Stimulated activated CD8-positive, alpha-beta memory T cell treated with anti-CD3 and anti-CD28 coated beads, Interleukin-12 subunit alpha, Interleukin-12 subunit beta, amount 100 ng/mL, for 24 hours (primary cell): ENCODE measurements around the gene WNT7A.

Source experiments
- DNase-seq: peaks from one replicate; pipeline ENCODE4 v3.0.0-alpha.2; 2020; ENCODE audit errors: extremely low read depth

The WNT7A gene

GRCh38 chr3:13884851-13885703 lies 5.2 kb upstream of the WNT7A start:
- no peak for DNase-seq

DNA sequence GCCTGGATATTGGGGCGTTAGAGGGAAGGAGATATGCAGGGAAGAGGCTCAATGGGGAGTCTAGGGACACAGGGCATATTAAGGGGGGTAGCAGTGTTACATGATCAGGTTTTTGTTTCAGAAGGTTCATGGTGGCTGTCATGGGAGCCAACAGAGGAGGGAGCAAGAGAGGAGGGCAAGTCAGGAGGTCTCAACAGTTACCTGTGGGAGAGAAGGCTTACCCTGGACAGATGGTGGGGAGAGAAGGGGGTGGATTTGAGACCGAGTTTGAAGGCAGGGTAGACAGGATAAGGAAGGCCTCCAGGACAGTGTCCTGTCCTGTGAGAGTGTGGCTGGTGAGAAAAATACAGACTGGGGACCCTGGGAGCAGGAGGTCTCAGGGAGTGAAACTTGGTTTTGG lies 3.8 kb upstream of the WNT7A start:
- no peak for DNase-seq

DNA sequence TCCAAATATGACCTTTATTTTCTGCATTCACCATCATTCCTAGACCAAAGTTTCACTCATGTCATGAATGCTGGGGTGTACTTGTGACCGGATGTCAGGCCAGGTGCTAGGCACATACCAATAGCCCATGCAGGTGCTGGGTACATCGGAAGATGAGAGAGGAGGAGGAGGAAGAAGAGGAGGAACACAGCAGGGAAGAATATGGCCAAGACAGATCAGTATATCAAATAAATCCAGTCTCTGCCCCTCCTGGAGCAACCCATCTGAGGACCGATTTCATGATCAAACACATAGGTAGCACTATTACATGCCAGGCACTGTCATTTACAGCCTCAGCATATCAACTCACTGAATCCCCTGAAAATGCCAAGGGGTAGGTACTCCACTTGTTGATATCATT lies 3.0 kb upstream of the WNT7A start:
- no peak for DNase-seq

- no peak for DNase-seq
Measured at GRCh38 chr3:13881536-13882410, 1.9 kb upstream of the WNT7A start.

GRCh38 chr3:13880811-13881156 lies 913 bp upstream of the WNT7A start:
- no peak for DNase-seq

DNA sequence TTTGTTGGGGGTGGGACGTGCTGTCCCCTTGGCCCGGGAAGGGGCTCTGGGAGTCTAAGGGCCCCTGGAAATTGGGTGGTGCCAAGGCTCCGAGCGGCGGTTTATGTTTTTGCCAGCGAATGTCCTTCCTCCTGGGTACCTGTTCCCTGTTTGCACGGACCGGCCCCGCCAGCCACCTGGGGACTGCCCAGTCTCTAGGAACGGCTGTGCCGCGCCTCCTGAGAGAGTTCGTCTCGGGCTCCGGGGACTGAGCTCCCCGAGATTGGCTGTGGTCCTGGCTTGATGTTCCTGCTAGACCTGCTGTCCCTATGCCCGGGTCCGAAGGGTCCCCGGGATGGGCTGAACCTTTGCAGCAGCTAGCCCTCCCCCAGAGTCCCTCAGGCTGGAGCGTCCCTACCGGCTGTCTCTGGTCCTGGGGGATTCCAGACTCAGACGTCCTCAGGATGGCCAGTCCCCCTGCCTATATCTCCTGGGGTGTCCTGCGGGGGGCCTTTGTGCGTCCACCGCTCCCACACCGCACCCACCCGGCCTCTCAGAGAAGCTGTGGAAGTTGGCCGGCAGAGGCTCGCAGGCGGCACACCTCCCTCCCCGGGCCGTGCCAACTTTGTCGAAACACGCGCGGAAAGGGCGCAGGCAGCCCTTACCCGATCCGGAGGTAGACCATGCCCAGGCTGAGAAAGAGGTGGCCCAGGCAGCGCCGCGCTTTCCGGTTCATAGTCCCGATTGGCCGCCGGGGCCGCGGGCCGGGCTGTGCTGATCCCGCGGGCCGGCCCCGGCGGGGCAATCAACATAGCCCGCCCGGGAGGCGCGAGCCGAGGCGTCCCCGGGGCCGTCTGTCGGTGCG lies 547 bp downstream of the WNT7A start:
- no peak for DNase-seq

- no peak for DNase-seq
Measured at GRCh38 chr3:13878281-13879101, 1.4 kb downstream of the WNT7A start.

- no peak for DNase-seq
Measured at GRCh38 chr3:13877911-13878280, 2.0 kb downstream of the WNT7A start.

DNA sequence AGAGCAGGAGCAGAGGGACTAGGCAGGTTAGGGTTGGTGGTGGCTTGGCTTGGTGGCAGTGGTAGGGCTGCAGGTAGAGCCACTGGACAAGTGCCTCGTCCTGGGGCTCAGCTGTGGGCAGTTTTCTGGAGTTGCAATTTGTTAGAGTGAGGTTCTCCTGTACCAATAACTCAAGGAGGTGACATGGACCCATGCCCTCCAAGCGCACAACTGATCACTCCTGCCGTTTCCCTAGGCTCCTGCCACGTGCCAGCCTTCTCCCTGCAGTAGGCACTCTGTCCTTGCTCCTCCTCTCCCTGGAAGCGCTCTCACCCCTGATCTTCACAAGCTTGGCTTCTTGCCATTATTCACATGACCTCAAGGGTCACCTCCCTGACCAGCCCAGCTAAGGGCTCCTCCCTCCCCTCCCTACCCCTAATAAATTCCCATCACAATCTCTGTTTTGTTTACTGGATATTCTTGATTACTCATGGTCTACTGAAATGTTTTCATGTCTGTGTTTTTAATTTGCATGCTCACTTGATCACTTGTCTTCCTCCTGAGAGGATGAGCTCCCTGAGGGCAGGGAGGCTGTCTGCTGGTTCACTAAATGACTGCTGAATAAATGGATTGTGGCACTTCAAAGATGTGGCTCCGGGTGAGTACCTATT lies 3.3 kb downstream of the WNT7A start:
- no peak for DNase-seq

DNA sequence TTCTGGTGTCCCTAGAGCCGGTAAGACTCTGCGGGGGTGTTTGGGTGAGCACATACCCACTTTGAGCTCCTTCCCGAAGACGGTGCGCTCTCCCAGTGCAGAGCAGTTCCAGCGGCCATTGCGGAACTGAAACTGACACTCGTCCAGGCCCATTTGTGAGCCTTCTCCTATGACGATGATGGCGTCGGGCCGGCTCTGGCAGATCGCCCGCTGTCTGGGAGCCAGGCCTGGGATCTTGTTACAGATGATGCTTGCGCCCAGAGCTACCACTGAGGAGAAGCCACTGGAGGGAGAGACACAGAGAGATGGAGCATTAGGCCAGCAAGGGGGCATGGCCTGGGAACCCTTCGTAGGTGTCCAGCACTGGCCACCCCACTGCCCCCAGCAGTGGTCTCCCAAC lies 5.0 kb downstream of the WNT7A start:
- DNase-seq, result no peak

- DNase-seq, result no peak
Measured at GRCh38 chr3:13873818-13874217, 6.1 kb downstream of the WNT7A start.

- no peak for DNase-seq
Measured at GRCh38 chr3:13872451-13872850, 7.4 kb downstream of the WNT7A start.

DNA sequence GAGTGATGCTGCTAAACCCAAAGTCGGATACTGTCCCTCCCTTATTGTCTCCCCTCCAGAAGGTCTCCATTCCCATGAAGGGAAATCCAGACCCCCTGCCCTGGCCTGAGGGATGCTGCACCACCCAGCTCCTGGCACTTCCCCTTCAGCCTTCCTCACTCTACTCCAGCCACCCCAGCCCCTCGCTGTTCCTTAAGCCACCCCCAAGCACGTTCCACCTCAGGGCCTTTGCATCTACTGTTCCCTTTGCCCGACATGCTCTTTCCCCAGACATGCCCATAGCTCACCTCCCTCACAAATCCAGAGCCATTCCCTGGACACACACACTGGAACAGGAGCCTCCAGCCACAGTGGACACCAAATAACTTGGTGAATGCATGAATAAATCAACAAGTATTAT lies 8.1 kb downstream of the WNT7A start:
- DNase-seq, result no peak

GRCh38 chr3:13870902-13871301 lies 9.0 kb downstream of the WNT7A start:
- no peak for DNase-seq

- DNase-seq, result no peak
Measured at GRCh38 chr3:13869761-13870343, 10.0 kb downstream of the WNT7A start.

DNA sequence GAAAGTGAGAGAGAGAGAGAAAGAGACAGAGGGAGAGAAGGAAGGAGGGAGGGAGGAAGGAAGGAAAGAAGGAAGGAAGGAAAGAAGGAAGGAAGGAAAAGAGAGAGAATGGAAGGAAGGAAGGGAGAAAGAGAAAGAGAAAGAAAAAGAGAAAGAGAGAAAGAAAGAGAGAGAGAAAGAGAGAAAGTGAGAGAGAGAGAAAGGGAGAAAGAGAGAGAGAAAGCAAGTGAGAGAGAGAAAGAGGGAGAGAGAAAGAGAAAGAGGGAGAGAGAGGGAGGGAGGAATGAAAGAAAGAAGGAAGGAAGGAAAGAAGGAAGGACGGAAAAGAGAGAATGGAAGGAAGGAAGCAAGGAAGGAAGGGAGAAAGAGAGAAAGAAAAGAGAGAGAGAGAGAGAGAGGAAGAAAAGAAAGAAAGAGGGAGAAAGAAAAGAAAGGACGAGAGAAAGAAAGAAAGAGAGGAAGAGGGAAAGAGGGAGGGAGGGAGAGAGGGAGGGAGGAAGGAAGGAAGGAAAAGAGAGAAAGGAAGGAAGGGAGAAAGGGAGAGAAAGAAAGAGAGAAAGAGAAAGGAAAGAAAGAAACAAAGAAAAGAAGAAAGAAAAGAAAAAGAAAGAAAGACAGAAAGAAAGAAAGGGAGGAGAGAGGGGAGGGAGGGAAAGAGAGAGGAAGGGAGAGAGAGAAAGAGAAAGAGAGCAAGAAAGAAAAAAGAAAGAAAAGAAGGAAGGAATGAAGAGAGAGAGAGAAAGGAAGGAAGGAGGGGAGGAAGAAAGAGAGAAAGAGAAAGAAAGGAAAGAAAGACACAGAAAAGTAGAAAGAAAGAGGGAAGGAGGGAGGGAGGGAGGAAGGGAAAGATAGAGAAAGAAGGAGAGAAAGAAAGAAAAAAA lies 10.8 kb downstream of the WNT7A start:
- no peak for DNase-seq

DNA sequence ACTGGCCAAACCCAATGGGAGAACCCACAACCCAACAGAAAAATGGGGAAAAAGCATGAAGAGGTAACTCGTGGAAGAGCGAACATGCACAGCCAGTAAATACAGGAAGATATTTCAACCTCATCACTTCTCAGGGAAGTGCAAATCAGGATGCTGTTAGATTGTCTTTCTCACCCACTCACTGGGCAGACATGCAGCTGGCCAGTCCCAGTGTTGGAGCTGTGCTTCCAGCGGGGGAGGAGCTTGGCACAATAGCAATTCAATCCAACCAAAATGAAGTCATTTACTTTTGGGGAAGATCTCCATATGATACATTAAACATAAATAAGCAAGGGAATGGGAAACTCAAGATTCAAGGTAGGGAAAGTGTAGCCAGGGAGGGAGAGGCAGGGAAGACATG lies 12.1 kb downstream of the WNT7A start:
- DNase-seq, result no peak

DNA sequence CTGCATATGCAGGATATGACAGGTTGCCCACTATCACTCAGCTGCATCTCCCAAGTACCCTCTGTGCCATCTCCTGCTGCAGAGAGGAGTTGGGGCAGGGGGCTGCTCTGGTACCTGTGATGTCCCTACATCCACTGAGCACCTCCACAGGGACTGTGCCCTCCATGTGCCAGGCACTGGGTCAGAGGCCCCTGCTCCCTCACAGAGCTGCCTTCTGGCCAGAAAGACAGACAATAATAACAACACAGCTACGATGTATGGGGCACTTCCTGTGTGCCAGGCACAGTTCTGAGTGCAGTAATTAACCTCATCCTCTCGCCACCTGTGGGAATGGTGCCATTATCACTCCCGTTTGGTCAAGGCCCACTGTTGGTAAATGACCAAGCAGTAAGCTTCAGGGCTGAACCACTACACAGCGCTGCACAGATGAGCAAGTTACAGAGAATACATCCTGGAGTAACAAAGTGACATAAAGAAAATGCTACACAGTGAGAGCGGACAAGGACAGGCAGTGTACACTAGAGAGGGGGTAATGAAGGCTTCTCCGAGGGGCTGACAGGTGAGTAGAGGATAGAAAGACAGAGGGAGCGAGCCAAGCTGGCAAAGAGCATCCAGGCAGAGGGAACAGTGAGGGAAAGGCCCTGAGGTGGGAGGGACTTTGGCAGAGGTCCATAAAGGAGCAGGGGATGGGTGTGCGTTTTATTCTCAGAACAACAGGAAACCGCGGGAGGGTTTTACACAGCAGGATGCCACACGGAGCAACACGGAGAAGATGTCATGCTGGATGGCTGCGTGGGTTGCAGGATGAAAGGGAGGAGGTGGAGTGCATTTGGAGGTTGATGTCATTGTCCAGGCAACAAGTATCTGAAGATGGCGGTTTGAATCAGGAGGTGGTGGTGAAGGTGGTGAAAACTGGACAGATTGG lies 13.6 kb downstream of the WNT7A start:
- DNase-seq, result no peak
